Bone marrow (tissue), 2 donors: Measurements from ENCODE around the gene LRRC8B.
"Not testable (repeated sequence)": the region's sequence is repeated elsewhere in the genome, so short reads cannot be mapped to it uniquely, and the experiment has no call there.

Source experiments
- DNase-seq, 2 donors: peaks; one replicate each; lab custom pipeline; 2025; lab: John Stamatoyannopoulos, UW

The LRRC8B gene

DNA sequence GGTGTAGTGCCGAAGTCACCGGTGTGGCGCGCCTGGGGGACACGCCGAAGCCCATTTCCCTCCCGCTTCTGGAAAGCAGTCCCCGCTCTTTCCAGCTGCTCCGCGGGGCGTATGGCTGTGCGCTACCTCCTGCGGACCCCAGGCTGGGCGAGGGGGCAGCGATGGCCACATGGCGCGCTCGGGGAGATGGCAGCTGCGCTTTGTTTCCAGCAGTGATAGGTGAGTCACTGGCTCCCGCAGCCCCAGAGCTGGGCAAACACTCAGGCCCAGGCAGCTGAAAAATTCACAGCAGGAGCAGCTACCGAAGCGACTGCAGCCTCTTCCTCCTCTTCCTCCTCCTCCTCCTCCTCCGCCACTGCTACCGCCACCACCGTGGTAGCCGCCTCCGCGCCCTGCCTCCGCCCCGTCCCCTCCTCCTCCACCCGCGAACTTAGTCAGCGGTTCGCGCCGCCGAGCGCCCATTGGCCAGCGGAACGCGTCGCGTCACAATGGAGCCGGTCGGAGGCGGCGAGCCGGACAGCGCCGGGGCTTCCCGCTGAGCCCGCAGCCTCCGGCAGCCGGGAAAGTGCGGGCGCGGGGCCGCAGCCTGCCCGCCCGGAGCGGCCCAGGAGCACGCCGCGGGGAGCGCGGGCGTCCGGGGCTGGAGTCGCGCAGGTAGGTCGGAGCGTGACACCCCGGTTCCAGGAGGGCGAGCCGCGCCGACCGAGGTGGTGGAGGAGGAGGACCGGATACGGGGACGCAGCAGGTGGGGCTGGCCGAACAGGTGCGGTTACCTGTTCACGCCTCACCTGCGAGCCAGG is at the start of gene LRRC8B:
Gene LRRC8B (plus strand): TSS at position 461 of the 800 bp plus-strand sequence. CDS start 57,822 bp downstream, outside the sequence.
- DNase-seq, result peak; percentile 66 to 84

GRCh38 chr1:89475269-89475668 is 49.4 kb upstream of the LRRC8B start:
- no peak for DNase-seq

DNA sequence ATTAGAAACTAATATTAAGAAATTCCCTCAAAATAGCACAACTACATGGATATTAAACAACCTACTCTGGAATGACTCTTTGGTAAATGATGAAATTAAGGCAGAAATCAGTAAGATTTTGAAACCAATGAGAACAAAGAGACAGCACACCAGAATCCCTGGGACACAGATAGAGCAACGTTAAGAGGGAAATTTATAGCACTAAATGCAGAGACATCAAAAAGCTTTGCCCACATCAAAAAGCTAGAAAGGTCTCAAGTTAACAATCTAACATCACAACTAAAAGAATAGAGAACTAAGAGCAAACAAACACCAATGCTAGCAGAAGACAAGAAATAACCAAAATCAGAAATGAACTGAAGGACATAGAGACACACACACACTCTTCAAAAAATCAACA is 48.6 kb upstream of the LRRC8B start:
- no peak for DNase-seq

DNA sequence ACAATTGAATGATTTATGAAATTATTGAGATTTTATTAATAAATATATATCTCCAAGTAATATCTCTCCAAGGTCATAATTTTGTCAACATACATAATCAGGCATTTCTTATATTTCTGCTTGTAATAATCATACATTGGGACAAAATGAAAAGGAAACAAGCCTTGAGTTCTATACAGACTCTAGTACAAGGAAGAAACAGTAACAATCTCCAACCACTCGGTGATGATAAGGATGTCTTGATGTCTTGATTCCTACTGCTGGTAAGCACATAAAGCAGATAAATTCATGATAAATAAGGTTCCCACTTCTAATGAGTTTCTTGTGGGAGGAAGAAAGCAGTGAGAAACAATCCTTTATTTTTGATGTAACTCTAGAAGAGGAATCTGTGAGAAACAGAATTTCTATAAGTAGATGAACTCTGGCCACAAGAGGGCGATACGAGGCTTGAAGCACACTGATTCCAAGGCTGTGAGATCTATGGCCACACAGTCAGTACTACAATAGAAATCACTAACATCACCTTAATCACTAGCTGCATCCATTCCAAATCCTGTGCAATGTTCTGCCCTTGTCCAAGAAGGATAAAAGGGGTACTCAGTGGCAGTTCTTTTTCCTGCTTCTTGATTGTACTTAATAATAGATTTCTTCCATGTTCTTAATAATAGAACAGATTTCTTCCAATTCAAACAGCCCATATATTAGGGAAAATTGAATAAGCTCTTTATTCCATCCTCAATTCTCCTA is 41.4 kb upstream of the LRRC8B start:
- DNase-seq, result peak in 1 of 2 donors; percentile 67

DNA sequence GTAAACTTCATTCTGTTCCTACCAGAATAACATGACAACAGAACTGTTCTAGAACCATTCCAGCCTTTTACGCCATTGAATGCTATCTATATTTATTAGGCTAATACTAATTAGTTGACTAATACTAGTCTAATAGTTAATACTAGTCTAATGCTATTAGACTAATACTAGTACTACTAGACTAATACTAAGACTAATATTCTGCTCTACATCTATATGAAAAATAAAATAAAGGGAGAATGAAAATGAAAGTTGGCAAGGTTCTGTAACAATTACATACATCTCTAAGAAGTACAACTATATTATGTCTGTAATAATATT is 40.9 kb upstream of the LRRC8B start:
- no peak for DNase-seq

- DNase-seq, result peak in 1 of 2 donors; percentile 27
Observed at GRCh38 chr1:89484092-89485038, 40.3 kb upstream of the LRRC8B start.

DNA sequence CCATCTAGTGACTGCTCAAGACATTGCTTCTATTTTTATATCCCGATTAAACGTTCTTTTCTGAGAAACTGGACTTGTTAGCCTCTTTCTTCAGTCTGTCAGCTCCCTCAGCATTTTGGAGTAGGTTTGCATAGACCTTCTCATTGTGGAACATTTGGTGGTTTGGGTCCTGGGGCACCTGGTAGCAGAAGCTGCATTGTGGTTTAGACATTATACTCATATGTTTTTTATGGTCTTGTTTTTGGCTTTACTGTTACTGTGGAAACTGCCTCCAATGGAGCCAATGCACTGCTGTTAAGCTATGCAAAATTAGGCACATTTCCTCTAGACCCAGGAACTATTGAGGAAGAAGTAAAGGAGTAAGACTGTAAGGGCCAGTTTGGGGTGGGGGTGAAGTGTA is 36.7 kb upstream of the LRRC8B start:
- no peak for DNase-seq

DNA sequence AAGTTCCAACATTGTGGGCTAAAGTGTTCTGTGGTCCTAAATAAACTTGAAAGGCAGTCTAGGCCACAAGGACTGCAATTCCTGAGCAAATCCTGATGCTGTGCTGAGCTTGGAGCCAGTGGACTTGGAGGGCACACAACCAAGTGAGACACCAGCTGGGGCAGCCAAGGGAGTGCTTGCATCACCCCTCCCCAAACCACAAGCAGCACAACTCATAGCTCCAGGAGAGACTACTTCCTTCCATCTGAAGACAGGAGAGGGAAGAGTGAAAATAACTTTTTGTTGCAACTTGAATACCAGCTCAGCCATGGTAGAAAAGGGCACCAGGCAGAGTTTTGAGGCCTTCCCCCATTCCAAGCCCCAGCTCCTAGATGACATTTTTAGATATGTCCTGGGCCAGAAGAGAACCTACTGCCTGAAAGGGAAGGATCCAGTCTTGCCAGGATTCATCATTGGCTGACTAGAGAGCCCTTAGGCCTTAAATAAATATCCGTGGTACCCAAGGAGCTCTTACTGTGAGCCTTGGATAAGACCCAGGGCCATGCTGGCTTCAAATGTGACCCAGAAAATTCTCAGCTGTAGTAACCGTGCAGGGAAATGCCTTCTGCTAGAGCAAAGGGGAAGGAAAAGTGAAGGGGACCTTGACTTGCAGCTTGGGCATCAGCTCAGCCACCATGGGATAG is 35.4 kb upstream of the LRRC8B start:
- peak; percentile 15 to 79 for DNase-seq

DNA sequence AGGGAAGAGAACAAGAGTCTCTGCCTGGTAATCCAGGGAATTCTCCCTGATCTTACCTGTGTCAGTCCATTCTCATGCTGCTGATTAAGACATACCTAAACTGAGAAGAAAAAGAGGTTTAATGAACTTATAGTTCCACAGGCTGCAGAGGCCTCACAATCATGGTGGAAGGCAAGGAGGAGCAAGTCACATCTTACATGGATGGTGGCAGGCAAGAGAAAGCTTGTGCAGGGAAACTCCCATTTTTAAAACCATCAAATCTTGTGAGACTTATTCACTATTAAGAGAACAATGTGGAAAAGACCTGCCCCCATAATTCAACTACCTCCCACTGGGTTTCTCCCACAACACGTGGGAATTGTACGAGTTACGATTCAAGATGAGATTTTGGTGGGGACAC is 34.2 kb upstream of the LRRC8B start:
- no peak for DNase-seq

- no peak for DNase-seq
Observed at GRCh38 chr1:89499320-89499719, 25.3 kb upstream of the LRRC8B start.

- DNase-seq, result no peak
Observed at GRCh38 chr1:89502042-89502441, 22.6 kb upstream of the LRRC8B start.

DNA sequence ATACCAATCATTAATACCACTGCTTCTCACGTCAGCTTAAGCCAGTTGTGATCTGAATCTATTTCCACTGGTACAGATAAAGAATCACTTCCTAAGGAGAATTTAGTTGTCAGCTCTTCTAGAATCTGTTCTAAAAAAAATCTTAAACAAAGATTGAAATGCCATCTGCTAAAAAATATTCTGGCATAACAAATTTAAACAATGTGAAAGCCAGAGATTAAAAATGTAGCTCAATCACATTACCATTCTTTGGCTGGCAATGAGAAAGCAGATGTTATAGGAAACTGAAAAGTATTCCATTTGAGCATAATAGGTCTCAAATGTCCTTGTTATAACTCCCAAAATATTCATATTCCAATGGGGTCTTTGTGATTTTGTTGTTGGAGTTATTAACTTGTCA is 21.7 kb upstream of the LRRC8B start:
- DNase-seq, result no peak

DNA sequence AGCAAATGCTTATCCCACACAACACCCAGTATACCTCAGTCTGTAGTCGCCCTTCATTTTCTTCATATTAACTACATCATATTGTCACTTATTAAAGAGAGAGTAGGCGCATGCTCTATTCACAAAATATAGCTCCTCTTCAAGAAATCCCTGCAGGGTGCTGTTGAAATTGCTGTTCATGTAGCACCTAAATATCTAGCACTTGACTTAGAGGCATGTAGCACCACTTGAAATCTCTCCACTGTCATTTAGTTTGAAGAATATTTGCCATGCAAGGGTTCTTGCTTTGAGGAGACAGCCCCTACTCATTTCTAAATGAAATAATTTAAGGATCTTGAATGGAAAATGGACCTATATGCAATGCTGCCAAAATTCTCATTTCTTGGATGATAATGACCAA is 20.9 kb upstream of the LRRC8B start:
- no peak for DNase-seq

DNA sequence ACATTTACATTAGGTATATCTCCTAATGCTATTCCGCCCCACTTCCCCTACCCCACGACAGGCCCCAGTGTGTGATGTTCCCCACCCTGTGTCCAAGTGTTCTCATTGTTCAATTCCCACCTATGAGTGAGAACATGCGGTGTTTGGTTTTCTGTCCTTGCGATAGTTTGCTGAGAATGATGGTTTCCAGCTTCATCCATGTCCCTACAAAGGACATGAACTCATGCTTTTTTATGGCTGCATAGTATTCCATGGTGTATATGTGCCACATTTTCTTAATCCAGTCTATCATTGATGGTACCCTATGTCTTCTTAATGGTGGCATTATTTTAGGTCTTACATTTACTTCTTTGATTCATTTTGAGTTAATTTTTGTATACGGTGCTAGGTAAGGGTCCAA is 14.6 kb upstream of the LRRC8B start:
- not testable (repeated sequence) for DNase-seq

DNA sequence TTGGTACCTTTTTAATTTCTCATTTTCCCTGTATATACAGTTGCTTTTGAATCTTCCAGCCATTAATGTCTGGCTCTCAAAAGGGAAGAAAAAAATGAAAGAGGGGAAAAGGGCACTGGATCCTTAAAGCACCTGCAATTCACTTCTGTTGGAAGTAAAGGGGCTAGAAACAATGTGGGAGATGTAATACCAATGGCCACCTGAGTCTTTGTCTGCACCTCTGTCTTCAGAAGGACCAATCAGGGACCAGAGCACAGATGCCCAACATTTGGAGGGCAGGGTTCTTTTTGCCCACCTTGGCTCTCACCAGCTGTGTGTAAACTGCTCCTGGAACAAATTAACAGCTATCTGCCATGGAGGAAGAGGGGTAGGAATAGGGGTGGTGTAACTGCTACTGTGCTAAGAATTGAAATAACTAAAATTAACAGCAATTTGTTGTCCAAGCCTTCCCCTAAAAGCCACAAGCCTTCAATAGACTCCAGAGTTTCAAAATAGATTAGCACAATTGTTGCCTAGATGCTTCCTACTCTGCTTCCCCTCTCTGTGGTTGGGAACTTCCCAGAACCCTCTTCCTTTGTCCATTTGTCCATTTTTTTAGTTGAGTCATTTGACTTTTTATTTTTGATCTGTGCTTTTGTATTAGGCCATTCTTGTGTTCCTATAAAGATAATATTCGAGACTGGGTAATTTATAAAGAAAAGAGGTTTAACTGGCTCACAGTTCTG is 11.5 kb upstream of the LRRC8B start:
- no peak for DNase-seq

GRCh38 chr1:89516055-89516454 is 8.6 kb upstream of the LRRC8B start:
- no peak for DNase-seq

- DNase-seq, result no peak
Observed at GRCh38 chr1:89518221-89518631, 6.4 kb upstream of the LRRC8B start.

- peak in 1 of 2 donors; percentile 70 for DNase-seq
Observed at GRCh38 chr1:89519779-89520358, 4.8 kb upstream of the LRRC8B start.

DNA sequence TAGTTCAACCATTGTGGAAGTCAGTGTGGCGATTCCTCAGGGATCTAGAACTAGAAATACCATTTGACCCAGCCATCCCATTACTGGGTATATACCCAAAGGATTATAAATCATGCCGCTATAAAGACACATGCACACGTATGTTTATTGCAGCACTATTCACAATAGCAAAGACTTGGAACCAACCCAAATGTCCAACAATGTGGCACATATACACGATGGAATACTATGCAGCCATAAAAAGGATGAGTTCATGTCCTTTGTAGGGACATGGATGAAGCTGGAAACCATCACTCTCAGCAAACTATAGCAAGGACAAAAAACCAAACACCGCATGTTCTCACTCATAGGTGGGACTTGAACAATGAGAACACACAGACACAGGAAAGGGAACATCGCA is 2.7 kb upstream of the LRRC8B start:
- DNase-seq, result not testable (repeated sequence)

- DNase-seq, result peak in 1 of 2 donors; percentile 67
Observed at GRCh38 chr1:89523572-89524368, 859 bp upstream of the LRRC8B start.
